ENCODE measurements around the gene TBX4.
"Not testable (repeated sequence)": the region's sequence is repeated elsewhere in the genome, so short reads cannot be mapped to it uniquely, and the experiment has no call there.

The TBX4 gene

DNA sequence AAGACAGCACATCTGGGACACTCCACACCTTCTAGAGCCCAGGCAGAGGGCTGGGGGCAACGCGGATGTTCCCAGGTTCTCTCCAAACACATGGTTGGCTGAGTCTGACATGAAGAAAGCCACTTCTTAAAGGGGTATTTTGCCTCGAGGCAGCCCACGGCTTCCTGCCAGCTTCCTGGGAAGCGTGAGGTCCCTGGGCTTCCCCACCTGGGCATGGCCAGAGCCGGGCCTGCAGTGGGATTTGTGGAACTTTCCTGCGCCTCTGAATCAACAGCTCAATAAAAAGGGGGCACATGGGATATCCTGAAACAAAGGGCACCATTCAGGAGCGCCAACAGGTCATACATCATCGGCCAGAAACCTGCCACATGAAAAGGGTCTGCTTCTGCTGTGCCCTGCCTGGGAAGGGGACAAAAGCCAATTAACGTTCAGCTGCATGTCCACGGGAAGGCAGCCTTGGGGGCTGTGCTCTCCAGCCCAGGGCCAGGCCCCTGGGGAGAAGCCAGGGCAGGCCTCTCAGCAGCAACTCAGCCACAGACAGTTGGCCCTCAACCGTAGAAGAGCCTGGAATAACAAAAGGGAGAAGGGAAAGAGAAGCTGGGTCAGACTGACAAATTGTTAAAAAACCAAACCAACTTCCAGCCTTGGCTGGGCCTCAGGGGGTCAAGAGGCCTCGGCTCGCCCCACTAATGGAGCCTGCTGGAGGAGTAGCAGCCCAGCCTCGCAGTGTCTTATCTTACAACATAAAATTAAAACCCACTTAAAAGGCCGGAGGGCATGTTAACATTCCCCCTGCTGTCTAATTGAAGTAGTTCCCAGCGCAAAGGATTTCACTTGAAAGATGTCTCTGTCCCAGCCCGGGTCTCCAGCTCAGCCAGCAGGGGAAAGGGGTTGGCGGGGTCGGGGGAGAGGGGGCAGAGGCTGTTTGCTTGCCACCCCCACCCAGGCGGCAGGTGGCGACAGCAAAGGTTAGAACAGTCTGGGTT, 34.2 kb downstream of the TBX4 start:
- DNase-seq: no peak

DNA sequence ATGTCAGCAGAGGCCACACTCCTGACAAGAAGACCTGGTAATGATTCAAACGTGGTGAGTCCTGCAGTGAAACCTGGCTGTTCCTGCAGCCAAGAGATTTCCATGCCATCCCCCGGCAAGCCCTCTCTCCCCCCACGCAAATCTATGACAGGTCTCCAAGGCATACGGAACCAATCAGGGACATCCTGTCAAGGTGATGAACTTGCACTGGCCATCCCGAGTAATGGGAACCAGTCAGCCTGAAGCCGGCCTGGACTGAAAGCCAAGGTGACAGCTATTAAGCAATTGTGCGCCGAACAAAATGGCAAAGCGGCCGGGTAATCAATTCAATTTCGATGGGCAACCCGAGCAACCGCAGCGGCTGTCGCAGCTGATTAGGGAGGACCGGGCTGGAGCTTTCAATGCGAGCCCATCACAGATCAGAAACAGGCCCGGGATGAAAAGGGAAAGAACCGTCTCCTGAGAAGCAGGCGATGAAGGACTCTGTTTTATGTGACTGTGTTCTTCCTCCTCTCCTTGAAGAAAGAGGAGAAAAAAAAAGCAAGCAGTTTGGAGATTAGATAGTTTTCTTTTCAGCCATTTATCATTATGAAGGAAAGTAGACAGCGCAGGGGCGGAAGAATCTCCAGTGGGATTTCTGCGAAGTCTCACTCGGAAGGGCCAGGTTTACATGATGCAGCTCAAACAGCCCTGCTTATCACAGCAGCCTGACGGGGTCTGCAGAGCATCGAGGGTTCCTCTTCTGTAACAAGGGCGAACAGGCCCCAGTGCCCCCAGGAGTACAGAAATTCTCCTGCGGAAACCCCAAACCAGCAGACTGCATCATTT, 35.2 kb downstream of the TBX4 start:
- no peak for DNase-seq

DNA sequence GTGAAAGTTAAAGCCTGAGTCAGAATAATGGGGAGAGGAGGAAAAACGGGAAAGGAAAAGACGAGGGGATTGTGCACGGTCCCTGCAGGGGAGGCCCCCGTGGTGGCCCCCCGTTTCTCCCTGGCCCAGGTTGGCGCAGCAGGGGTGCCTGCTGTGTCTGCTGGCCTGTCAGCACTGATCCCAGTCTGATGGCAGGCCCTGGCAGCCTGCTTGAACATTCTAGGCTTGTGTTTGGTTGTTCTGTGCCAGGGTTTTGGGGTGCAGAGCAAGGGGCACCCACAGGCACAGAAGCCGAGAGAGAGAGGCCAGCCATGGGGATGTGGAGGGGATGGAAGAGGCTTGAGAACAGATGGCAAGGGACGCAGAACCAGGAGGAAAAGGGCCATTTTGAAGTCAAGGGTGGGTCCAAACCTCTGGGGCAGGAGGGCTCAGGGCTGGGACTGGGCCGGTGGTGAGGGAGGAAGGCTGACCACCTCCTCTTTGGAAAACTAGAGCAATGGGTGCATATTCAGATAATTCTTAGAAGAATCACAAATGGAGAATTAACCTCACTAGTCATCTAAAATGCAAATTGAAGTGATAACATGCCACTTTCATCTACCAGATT, 35.9 kb downstream of the TBX4 start:
- DNase-seq: no peak

DNA sequence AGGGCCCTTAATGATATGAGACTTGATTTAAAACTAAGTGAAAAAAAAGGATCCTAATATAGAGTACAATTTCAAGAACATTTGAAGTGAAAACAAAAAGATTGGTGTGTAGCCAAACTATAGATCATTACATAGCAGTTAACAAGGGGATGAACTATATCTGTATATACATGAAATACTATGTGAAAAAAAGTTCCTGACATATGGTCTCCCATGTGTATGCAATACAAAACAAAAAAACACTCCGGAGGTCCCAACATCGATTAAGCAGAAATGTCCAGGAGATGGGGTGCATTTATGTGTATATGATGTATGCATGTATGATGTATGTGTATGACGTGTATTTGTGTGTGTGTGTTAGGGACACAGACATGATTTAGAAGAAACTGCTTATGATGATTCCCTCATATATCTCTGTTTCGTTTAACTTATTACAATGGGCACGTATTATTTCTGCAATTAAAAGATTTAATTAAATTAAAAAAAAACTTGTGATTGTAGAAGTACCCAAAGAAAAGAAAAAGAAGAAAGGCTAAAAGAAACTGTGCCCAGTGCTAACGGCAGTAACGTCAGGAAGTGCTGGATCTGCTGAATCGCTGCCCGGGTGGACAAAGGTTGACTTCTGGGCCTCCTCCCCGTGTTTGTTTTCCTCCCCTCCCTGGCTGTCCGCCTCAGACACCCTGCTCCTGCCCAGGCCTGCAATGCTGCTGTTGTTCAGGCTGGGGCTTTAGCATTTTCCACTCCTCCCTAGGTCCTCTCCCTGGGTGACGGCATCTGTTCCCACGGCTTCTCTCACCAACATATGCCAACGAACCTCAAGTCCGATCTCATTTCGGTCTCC, 36.9 kb downstream of the TBX4 start:
- no peak for DNase-seq

DNA sequence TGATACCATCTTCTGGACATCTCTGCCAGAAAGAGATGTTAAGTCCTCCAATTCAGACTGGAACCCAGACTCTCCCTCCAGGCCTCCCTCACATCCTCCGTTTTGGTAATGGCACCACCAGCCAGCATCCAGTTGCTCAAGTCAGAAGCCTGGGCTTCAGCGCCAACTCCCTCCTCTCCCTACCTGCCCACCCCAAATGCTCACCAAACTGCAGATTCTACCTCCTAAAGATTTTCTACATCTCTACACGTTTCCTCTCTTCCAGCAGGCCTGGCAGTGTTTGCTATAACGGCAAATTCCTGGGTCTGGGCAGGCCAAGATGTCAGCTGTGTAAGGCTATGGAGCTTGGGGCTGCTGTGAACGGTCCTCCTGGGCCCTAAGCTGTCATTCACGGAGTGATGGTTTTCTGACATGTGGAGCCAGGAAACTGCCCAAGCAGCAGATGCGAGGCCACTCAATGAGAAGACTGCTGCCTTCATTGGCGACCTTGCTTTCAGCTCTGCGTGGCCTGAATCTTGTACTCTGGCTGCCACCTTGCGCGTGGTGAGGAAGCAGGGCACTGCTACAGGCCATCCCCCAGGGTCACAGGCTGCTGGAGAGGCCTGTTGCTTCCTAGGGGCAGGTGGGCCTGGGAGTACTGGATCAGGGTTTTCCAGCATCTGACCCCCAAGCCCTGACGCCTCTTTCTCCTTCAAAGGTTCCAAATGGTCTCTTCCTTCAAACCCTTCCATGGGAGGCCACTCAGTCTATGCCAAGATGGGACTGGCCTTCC, 37.7 kb downstream of the TBX4 start:
- no peak for DNase-seq

DNA sequence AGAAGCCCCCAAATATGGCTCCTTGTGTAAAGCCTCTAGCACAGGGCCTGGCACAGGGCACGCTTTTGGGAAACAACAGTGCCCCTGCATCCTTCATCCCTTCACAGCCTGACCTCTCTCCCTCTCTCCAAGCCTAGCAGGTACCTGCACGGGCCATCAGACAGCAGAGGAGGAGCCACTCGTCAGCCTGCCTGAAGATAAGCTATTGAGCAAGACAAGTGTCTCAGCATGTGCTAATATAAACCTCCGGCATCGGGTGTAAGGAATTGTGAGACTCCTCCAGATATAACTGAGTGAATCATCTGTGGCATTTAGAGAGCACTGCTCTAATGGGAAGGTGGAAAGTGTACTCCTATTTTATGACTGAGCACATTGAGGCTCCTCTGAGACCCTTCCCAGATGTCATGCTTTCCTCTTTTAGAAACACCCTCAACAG, 38.3 kb downstream of the TBX4 start:
- no peak for DNase-seq

DNA sequence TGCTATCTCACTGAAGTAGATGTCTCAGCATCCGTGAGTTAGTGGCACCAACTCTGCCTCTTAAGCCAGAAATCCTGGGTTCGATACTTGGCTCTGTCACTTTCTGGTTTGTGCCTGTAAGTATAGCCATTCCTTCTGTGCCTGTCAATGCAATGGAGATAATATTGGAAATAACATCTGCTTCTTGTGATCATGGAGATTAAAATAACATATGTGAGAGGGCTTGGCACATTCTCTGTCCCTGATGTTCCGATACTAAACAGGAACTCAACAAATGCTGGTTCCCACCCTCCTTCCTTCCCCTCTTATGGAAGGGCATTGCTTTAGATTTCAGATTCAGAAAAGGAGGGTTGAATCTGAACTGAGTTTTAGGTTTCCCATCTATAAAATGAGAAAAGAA, 39.8 kb downstream of the TBX4 start:
- DNase-seq: no peak

DNA sequence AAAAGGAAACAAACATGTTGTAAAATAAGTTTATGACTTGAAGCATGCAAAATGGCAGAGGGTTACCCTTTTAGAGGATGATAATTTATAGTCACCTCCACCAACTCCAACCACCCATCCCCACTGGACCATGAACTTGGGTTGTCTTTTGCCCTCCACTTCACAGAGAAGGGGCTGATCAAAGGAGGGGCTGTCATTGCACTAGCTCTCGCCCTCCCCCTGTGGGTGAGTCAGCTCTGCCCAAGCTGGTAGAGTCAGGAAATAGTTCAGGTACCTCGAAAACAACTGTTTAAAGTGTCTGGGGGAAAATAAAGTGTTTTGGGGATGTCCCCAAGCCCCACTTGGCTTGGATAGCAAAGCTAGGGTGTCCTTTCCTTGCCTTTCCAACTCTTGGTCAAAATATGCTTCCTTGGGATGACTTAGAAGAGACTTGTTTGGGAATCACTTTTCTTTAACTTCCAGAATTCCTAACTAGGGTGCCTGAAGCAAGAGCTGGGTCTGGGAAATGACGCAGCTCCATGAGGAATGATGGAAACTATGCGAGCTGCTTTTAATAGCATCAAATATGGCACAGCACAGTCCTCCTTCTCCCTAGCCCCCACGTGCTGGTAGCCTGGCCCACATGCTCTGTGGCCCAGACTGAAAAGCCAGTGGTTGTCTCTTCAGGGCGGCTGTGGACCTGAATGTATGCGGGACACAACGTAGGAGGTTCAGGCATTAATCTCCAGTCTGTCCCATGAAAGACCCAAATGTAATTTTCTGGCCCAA, 40.7 kb downstream of the TBX4 start:
- DNase-seq: no peak

DNA sequence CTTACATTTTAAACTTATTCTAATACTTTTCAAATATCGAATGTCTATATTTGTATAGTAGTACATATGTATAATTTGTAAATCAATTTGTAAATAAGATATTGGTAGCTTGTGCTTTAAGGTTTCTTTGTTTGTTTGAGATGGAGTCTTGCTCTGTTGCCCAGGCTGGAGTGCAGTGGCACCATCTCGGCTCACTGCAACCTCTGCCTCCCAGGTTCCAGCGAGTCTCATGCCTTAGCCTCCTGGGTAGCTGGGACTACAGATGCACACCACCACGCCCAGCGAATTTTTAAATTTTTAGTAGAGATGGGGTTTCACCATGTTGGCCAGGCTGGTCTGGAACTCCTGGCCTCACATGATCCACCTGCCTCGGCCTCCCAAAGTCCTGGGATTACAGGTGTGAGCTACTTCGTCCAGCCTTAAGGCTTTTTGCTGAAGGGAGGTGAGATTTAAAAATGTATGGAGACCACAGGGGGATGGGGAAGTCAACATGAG, 41.7 kb downstream of the TBX4 start:
- DNase-seq: not testable (repeated sequence)

DNA sequence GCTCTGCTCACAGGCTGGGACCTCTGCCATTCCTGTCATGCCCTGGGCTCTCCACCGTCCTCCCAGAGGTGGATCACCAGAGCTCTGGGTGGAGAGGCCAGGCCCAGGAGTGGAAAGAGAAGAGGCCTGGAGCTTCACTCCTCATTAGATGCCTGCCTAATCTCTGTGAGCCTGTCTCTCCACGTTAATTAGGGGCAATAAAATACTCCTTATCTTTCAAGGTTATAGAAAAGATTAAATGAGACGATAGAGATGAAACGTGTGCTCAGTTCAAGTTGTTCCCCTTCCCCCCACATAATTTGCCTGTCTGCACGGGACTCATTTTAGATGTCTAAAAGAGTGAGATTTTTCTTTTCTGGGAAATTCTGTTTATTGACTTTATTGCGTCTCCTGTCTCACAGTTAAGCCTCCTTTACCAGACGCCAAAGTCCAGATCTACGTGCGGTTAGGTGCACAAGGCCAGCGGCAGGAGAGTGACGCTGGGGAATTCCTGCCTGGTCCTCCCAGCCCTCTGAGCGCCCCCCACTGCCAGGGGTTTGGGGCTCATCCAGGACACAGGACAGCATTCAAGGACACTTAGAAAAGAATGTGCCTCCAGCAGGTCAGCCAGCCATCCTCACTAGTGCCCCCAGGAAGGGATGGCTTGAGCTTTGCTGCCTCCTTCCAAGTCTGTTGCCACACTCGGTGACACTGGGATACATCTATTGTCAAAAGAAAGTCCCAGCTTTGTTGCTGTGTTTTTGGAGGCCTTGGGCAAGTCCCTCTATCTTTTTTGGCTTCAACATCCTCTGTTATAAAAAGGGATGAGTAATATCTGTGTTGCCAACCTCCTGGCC, 42.3 kb downstream of the TBX4 start:
- DNase-seq: no peak

DNA sequence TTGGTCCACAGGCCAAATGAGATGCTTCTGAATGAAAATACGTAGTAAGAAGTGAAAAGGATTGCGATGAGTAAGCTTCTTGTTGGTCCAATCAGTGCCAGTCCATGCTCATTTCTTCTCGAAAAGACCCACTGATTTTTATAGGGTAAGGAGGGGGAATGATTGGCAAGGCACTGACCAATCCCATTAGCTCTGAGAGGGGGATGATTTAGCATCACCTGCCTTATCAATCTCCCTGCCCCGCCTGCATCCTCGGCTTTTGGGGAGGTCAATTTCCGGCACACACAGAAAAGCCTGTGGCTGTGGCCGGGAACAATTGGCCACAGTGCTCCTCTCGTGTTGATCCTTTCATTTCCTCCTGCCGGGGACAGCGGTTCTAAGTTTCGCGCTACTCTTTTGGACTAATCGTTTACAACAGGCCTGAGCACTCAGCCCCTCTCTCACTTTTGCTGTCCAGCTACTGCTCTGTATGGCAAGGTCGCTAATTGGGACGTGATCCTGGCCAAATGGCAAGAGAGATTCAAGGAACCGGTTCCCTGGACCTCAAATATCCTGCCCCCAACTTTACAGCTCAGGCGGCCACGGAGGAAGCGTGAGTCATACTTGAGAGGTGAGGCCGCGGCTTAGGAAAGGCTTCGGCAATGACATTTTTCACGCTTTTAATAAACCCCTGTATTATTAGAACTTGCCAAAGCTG, 43.1 kb downstream of the TBX4 start:
- no peak for DNase-seq

DNA sequence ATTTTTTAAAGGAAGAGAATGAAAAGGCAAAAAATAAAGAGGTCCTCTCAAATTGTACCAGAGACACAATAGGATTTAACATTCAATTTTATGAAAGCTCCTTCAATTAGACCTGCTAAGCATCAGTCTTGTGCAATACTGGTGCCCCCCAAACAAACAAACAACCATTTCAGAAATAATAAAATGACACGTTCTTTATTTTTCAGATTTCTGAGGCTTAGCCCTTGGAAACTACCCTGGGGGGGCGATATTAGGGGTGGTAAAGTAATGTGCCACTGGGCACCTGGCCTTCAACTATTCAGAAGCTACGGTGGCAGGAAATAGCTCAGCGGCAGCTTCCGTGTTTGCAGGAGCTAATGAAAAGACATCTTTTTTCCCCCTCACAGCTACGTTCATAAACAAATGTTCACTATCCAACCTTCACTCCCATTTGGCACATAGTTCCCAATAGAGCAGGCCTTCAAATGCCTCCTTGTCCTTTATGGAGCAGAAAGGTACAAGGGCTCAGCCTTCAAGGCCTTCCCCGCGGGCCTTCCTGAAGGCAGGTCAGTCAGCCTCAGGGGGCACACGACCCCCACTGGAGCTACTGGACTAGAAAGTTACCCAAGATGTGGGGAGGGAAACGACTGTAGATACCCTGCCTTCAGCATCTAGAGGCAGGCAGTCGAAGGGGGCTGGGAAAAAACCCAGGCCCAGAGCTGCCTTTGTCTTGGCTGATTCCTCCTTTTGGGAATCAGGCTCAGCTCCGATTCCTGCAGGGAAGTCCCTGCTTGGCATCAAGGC, 44.1 kb downstream of the TBX4 start:
- DNase-seq: no peak

DNA sequence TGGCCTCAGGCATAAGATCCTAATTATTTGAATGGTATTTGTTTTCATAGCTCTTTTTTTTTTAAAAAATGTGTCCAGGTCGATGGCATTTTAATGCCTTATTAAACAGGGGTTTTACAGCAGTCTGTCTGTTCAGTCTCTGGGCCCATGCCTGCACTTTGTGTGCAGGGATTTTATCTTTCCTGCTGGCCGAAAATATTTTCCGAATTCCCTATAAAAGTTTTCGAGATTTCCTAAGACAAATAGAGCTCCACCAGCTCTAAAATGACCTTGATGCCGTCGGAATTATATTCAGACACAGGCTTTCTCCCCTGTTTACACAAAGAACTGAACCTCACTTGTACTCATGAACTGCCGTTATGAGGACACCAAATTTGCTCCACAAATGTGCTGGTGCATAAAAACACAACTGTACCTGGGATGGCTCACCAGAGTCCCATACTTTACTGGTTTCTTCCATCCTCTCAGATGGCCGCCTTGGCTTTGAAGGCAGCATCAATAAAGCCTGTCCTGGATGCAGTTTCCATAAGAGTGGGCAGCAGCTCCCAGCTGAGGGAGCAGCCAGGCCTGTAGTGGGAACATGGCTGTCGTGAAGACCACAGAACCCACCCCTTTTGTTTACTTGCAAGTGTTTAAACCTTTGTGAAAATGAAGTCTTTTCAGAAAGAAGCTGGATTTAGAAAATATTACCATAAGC, 44.9 kb downstream of the TBX4 start:
- DNase-seq: no peak

DNA sequence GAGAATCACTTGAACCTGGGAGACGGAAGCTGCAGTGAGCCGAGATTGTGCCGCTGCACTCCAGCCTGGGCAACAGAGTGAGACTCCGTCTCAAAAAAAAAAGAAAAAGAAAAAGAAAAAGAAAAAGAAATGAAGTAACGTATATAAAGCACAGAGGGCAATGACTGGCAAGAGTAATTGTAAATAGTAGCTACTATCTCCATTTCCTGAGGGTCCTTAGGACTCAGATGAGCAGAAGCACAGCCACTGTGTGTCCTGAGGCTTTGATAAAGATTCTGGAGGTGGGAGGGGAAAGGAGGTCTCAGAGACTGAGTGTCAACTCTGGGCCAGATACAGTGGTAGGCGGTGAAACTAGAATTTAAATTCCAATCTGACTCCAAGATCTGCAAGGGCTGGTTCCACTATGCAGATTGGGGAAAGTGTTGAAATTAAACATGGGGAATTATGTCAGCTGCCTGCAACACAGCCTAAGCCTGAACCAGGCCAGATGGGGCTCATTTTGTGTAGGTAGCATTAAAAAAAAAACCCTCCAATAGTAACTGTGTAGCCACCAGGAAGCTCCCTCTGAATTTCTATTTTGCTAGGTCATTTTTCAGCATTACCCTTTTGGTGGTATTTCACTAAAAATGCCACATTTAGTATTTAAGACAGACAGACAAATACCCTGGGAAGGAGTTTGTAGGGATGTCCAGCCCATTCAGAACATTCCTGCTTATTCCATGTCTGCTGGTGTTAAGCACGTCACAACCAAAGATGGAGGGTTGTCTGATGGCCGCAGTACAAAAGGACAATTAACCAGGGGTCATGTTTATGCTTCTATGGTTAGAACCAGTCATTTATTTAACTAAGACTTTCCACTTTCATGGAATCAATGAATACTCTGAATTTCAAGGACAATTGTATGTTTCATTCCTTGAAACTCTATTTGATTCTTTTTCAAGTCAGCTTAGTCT, 46.1 kb downstream of the TBX4 start:
- no peak for DNase-seq

DNA sequence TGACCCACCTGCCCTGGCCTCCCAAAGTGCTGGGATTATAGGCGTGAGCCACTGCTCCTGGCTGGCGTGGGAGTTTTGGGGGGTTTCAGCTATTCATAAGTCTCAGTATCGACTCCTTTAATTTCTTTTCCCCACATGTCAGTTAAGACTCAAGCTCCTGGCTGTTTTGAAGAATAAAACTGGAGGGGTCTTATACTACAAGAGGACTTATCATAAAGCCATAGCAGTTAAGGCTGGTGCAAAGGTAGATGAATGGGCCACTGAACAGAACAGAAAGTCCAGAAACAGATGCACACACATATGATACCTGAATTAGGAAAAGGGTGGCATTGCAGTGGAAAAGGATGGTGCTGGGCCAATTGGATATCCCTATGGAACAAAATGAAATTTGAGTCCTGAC, 47.4 kb downstream of the TBX4 start:
- DNase-seq: no peak

DNA sequence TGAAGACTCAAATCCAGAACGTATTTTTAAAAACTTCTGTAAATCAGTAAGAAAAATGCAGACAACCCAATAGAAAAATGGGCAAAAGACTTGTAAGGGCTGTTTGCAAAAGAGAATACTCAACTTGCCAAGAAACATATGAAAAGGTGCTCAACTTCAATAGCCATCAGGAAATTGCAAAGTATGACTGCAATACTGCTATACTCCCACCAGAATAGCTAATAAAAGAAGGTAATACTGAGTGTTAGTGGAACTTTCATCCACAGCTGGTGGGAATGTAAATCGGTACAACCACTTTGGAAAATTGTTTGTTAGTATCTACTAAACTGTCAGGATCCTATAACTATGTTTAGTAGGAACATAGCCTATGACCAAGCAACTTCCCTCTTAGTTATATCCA, 48.1 kb downstream of the TBX4 start:
- no peak for DNase-seq

Measured in NCI-H510A treated with DMSO at 0.1 percent for 48 hours (cell line).